K562 (cell line): ENCODE data around the gene PNLIPRP1. TPM values are rescaled to one million over a fixed set of nuclear protein-coding genes. Genes with fewer than 3 reads are reported as not detected.

ENCODE experiments used
- ATAC-seq: fragments of 200-7000 bp; cut with Tn5 transposase; 3 replicates; pipeline ENCODE4 v1.9.1; 2020; ENCODE audit warnings: moderate library complexity
- BruUV-seq: library from RNA; stranded (reverse); fragments of 400-500 nt; replicated peaks from 2 replicates; lab custom pipeline; 2021; lab: Mats Ljungman, UMichigan
- CTCF ChIA-PET: fragments of 300-600 bp; formaldehyde crosslinking; extraction: SDS; loops from one replicate; lab custom pipeline; 2021; ENCODE audit warnings: low intra/inter-chr PET ratio; lab: Yijun Ruan, JAX
- POLR2A ChIA-PET: fragments of 300-600, 350-650 bp; sonication (Branson Sonifier 250); formaldehyde crosslinking; extraction: SDS; loops from one replicate; lab custom pipeline; 2021; ENCODE audit warnings: antibody characterized with exemption, inconsistent platforms; lab: Yijun Ruan, JAX
- DNase-seq, 4 experiments: peaks; one replicate each; pipeline versions ENCODE4 v3.0.0 to v3.0.0-alpha.2; 2011 to 2018; ENCODE audit warnings: low spot score in 3 of 4, mixed read lengths in 3 of 4; ENCODE audit errors: extremely low read depth in 1 of 4
- FAIRE-seq: peaks from 2 replicates; lab custom pipeline; 2011; peaks lifted over from hg19 to GRCh38; lab: Jason Lieb, UNC
- H2AFZ ChIP-seq: 2 replicates; pipeline ENCODE4 v1.6.0; 2011; ENCODE audit warnings: low read depth, low read length, control low read depth, inconsistent platforms
- H3K27ac ChIP-seq: fragments of 200-600 bp; 3 replicates; pipeline ENCODE4 v1.8.0; 2011; ENCODE audit warnings: low read depth, mild to moderate bottlenecking, control low read depth, inconsistent platforms, low read length, moderate library complexity, mixed read lengths; ENCODE audit errors: extremely low read depth
- H3K27me3 ChIP-seq, 2 experiments: fragments of 300-600 bp in 1 of 2; 2 replicates in 1 of 2; 3 replicates in 1 of 2; pipeline versions ENCODE4 v1.6.0 to v1.8.0; 2011; ENCODE audit warnings: inconsistent platforms in 2 of 2, low read length in 2 of 2, mild to moderate bottlenecking in 1 of 2, mixed read lengths in 1 of 2, moderate library complexity in 1 of 2; ENCODE audit not compliant: control insufficient read depth in 2 of 2, insufficient read depth in 2 of 2
- H3K36me3 ChIP-seq: fragments of 300-600 bp; 3 replicates; pipeline ENCODE4 v1.8.0; 2011; ENCODE audit warnings: mild to moderate bottlenecking, low read length, inconsistent platforms; ENCODE audit not compliant: control insufficient read depth, insufficient read depth
- H3K4me1 ChIP-seq, 2 experiments: fragments of 200-600 bp in 1 of 2; replicated peaks in 1 of 2; 2 replicates in 1 of 2; 3 replicates in 1 of 2; pipeline versions ENCODE4 v1.5.1 to v1.8.0; 2011; ENCODE audit warnings: inconsistent platforms in 2 of 2, low read length in 2 of 2, mild to moderate bottlenecking in 1 of 2, mixed read lengths in 1 of 2, moderate library complexity in 1 of 2; ENCODE audit not compliant: control insufficient read depth in 2 of 2, insufficient read depth in 2 of 2
- H3K4me2 ChIP-seq: 2 replicates; pipeline ENCODE4 v1.6.1; 2011; ENCODE audit warnings: low read length, control low read depth, inconsistent platforms, mixed read lengths; ENCODE audit not compliant: insufficient read depth
- H3K4me3 ChIP-seq: fragments of 200-600 bp; sonication (generic), shearing (Covaris generic); 2 replicates; pipeline ENCODE4 v1.5.1; 2016; ENCODE audit warnings: control low read depth, inconsistent platforms
- H3K79me2 ChIP-seq: fragments of 200-600 bp; 3 replicates; pipeline ENCODE4 v1.8.0; 2011; ENCODE audit warnings: low read length, inconsistent platforms; ENCODE audit not compliant: control insufficient read depth, insufficient read depth
- H3K9ac ChIP-seq, 2 experiments: 2 replicates each; pipeline versions ENCODE4 v1.6.0 to v1.6.1; 2011; ENCODE audit warnings: low read depth in 2 of 2, low read length in 2 of 2, control low read depth in 1 of 2, inconsistent platforms in 1 of 2, mild to moderate bottlenecking in 1 of 2, mixed read lengths in 1 of 2; ENCODE audit not compliant: insufficient read depth in 1 of 2
- H3K9me1 ChIP-seq: one replicate; pipeline ENCODE4 v1.6.0; 2011; ENCODE audit warnings: inconsistent platforms, mild to moderate bottlenecking, low read length, moderate library complexity; ENCODE audit not compliant: control insufficient read depth, insufficient read depth
- H3K9me3 ChIP-seq: replicated peaks from 2 replicates; pipeline ENCODE4 v1.5.1; 2011; ENCODE audit warnings: low read depth, low read length, inconsistent platforms; ENCODE audit not compliant: control insufficient read depth, insufficient read depth
- H4K20me1 ChIP-seq: replicated peaks from 2 replicates; pipeline ENCODE4 v1.6.1; 2011; ENCODE audit warnings: low read length, inconsistent platforms, mixed read lengths; ENCODE audit not compliant: control insufficient read depth, insufficient read depth
- CAMTA2 ChIP-seq: fragments of 250-450 bp; sonication (Bioruptor Pico); conservative IDR thresholded peaks from 2 replicates; pipeline ENCODE4 v1.5.1; 2022
- CBFB ChIP-seq: sonication (generic); formaldehyde crosslinking; IDR thresholded peaks from 2 replicates; pipeline ENCODE4 v1.4.0; 2020; ENCODE audit warnings: mild to moderate bottlenecking, missing genetic modification reagents
- CBX8 ChIP-seq: fragments of 200-600 bp; sonication (generic); IDR thresholded peaks from 2 replicates; pipeline ENCODE4 v1.6.1; 2012; ENCODE audit warnings: borderline replicate concordance, mixed run types, low read depth, mild to moderate bottlenecking, moderate library complexity, mixed read lengths, low read length, control low read depth, inconsistent platforms; ENCODE audit not compliant: poor library complexity, severe bottlenecking; ENCODE audit errors: extremely low read depth
- CHAMP1 ChIP-seq: fragments of 450-650 bp; IDR thresholded peaks from 2 replicates; pipeline ENCODE4 v1.6.1; 2016; ENCODE audit warnings: mild to moderate bottlenecking
- MYBL2 ChIP-seq, 2 experiments: fragments of 450-650 bp in 1 of 2; sonication (generic) in 1 of 2; formaldehyde crosslinking in 1 of 2; IDR thresholded peaks; 2 replicates each; pipeline versions ENCODE4 v1.6.1 to v1.8.1; 2017 to 2022; ENCODE audit warnings: borderline replicate concordance in 1 of 2, inconsistent platforms in 1 of 2, low read depth in 1 of 2, mild to moderate bottlenecking in 1 of 2, missing genetic modification reagents in 1 of 2, moderate library complexity in 1 of 2
- NUFIP1 ChIP-seq: fragments of 450-650 bp; IDR thresholded peaks from 2 replicates; pipeline ENCODE4 v1.6.1; 2018; ENCODE audit not compliant: partially characterized antibody
- PHB2 ChIP-seq: fragments of 450-650 bp; IDR thresholded peaks from 2 replicates; pipeline ENCODE4 v1.6.1; 2017; ENCODE audit warnings: low read depth
- SMARCB1 ChIP-seq: IDR thresholded peaks from 2 replicates; pipeline ENCODE4 v1.6.1; 2011; ENCODE audit warnings: improper control_type of control experiment, low read depth; ENCODE audit not compliant: insufficient read length
- SP1 ChIP-seq: sonication (generic); formaldehyde crosslinking; IDR thresholded peaks from 2 replicates; pipeline ENCODE4 v1.8.1; 2022; ENCODE audit warnings: mild to moderate bottlenecking, missing genetic modification reagents
- ZNF12 ChIP-seq: sonication (generic); formaldehyde crosslinking; IDR thresholded peaks from 2 replicates; pipeline ENCODE4 v1.4.0; 2020; ENCODE audit warnings: mild to moderate bottlenecking, missing genetic modification reagents
- ZNF395 ChIP-seq: fragments of 200-800 bp; sonication (Bioruptor generic); IDR thresholded peaks from 2 replicates; pipeline ENCODE4 v1.6.1; 2017; ENCODE audit warnings: missing genetic modification characterization, missing compliant biosample characterization
- ZNF511 ChIP-seq: sonication (generic); formaldehyde crosslinking; IDR thresholded peaks from 2 replicates; pipeline ENCODE4 v1.8.0; 2022; ENCODE audit warnings: mild to moderate bottlenecking, missing genetic modification reagents
- ZNF766 ChIP-seq: fragments of 200-800 bp; sonication (Bioruptor generic); conservative IDR thresholded peaks from 2 replicates; pipeline ENCODE4 v1.6.1; 2016; ENCODE audit warnings: missing genetic modification characterization, missing compliant biosample characterization
- ZNF79 ChIP-seq: fragments of 250-450 bp; sonication (Bioruptor Pico); IDR thresholded peaks from 2 replicates; pipeline ENCODE4 v1.4.0; 2020; ENCODE audit warnings: low read depth, mild to moderate bottlenecking, moderate library complexity
- WGBS: fragments of 100-300 bp; shearing (Covaris generic); methylation state at CpG from one replicate; pipeline ENCODE4 v1.1.6; 2016; ENCODE audit warnings: low coverage, mixed read lengths; ENCODE audit not compliant: insufficient coverage; ENCODE audit errors: missing lambda C conversion rate; 5-methylcytosine and 5-hydroxymethylcytosine counted together
- in situ Hi-C: fragments of 300-500 bp; cut with MboI; formaldehyde crosslinking; loops from 4 replicates; pipeline ENCODE4 v1.15.0; 2018; ENCODE audit warnings: inconsistent platforms, mixed read lengths
- intact Hi-C: fragments of 100-400 bp; cut with micrococcal nuclease; formaldehyde crosslinking; loops from 2 replicates; pipeline ENCODE4 v1.14.2; 2022
- polyA plus RNA-seq, 8 experiments: library from polyadenylated mRNA; depleted of rRNA in 4 of 8; stranded (reverse) in 5 of 8; unstranded in 3 of 8; fragments of >200 nt; fragmentation: Nextera tagmentation in 2 of 8; fragmentation: Illumina TruSeq in 1 of 8; extraction: Ambion mirVana in 2 of 8; extraction: Trizol in 1 of 8; gene quantifications; 2 replicates each; pipeline versions ENCODE4 v1.2.1 to v1.2.3, GENCODE V29; 2011 to 2014; ENCODE audit warnings: inconsistent platforms in 1 of 8, missing spikeins in 1 of 8
- total RNA-seq, 7 experiments: library from RNA; depleted of rRNA in 6 of 7; stranded (reverse); fragments of >200 nt in 6 of 7; fragmentation: Illumina TruSeq in 2 of 7; extraction: Trizol in 2 of 7; gene quantifications; 2 replicates each; pipeline versions ENCODE4 v1.2.1 to v1.2.3, GENCODE V29; 2011 to 2021; ENCODE audit warnings: low replicate concordance in 1 of 7

The PNLIPRP1 gene
- total and polyA plus RNA-seq, 9 of the 15 experiments (the other 6 are each of a cell fraction or from before 2014, with no cell fraction given): 0.60 TPM; not detected in 8

- CTCF ChIA-PET: no interaction called here
- Histone ChIP-seq H2AFZ (no peak overlapping the region), H3K9ac (no peak overlapping the region), H3K9me1 (no peaks in the 10 kb centered on the region), H3K79me2 (no peaks in the 10 kb centered on the region), H3K36me3 (no peaks in the 10 kb centered on the region), H3K27ac (no peak overlapping the region), H3K4me1 (peaks cover 0 to 7% of the 10 kb centered on the region in 2 experiments; a peak in 2 of 5 replicates), H3K4me2 (no peak overlapping the region), H4K20me1 (no peaks in the 10 kb centered on the region), H3K27me3 (peaks cover 0 to 13% of the 10 kb centered on the region in 2 experiments; a peak in 2 of 5 replicates), H3K9me3 (no peaks in the 10 kb centered on the region), H3K4me3 (no peak overlapping the region)
- ATAC-seq: no peak
- no peak for TF ChIP-seq PHB2
- TF ChIP-seq ZNF511 (CRISPR knock-in tag): no peak
- no peak for TF ChIP-seq CHAMP1
- no peak for TF ChIP-seq CBFB
- no peak for TF ChIP-seq NUFIP1
- TF ChIP-seq SMARCB1: no peak
- TF ChIP-seq ZNF766 (CRISPR knock-in tag): no peak
- TF ChIP-seq ZNF395 (CRISPR knock-in tag): no peak
- no peak for TF ChIP-seq ZNF12 (CRISPR knock-in tag)
- TF ChIP-seq ZNF79: no peak
- no peak for TF ChIP-seq CAMTA2
- no peak for TF ChIP-seq CBX8
- TF ChIP-seq SP1: no peak
- TF ChIP-seq MYBL2 (IDR thresholded peaks at IDR 0.05; ENCODE audit: low read depth): no peak
- TF ChIP-seq MYBL2 (CRISPR knock-in tag; IDR thresholded peaks at IDR 0.05; ENCODE audit: borderline replicate concordance): no peak
- POLR2A ChIA-PET: no interaction called here
- no peak for DNase-seq
- intact Hi-C loops: no loop called here
- BruUV-seq: no TSS peak
- WGBS: 22% methylated on average over 9 of the region's 13 CpGs
- no peak for FAIRE-seq
- in situ Hi-C loops: no loop called here
Observed at GRCh38 chr10:116610443-116611152, 19.8 kb downstream of the PNLIPRP1 start.
